Diencephalon (tissue), 1 donor: ENCODE data around the gene APOBEC3A. TPM values are rescaled to one million over a fixed set of nuclear protein-coding genes. Genes with fewer than 3 reads are reported as not detected.

Source experiments
- total RNA-seq: library from RNA; depleted of rRNA; stranded (reverse); fragments of >200 nt; gene quantifications from one replicate; pipeline ENCODE4 v1.2.3, GENCODE V29; 2014

Gene APOBEC3A
- total RNA-seq = not detected

DNA sequence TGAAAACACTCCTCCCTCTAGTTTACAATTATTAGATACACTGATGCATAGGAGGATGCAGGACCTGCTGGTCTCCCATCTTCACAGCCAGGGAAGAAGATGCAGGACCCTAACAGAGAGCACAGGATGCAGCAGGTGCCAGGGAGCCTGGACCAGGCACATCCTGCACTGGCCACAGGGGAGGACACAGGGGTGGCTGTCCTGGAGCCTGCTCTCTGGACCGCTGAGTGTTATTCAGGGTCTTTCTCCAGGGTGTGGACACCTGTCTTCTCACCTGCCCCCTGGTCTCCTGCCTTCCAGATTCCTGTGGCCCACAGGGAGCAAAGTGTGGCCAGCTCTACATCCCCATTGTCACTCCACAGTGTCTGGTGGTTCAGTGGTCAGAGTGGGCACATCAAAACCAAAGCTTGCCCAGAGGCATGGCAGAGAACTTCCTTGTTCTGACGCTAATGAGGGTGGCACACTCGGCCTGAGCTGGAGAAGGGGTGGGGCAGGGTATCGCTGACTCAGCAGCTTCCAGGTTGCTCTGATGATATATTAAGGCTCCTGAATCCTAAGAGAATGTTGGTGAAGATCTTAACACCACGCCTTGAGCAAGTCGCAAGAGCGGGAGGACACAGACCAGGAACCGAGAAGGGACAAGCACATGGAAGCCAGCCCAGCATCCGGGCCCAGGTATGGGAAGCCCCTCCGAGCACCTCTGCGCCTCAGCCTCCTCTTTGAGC lies at the start of gene APOBEC3A:
APOBEC3A (plus strand) TSS at position 564 of the 725 bp plus-strand sequence; CDS start at position 647, 83 bp downstream.

DNA sequence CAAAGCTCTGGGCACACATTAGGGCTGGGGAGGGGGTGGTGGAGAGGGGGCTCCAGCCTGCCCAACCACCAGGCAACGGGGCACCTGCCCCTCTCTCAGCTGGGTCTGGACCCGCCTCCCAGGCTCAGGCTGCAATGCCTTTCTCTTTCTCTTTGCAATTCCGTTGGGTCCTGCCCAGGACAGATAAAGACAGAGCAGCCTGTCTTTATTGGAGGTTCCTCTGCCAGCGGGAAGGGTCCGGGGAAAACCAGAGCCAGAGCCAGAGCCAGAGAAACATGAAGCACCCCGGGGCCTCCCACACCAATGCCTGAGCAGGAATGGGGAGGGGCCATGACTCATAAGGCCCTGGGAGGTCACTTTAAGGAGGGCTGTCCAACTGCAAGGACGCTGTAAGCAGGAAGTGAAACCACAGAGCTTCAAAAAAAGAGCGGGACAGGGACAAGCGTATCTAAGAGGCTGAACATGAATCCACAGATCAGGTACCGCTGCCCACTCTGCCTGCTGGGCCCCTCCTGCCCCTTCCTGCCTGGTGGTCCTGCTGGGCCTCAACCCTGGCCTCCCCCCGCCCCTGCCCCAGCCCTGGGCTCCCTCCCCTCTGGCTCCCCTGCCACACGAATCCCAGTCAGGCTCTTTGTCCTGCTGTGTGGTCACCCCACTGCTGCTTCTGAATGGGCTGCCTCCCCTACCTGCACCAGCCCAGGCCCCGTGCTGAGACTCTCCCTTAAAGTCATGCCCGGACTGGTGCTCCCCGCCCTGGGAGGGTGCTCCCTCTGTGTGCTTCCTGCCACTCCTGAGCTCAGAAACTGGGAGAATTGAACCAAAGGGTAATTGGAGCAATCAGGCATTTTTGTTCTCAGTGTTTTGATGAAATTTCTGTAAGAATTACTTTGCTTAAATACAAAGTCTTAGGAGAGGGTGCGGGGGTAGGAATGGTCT lies 24.9 kb downstream of the APOBEC3A start, which contains the start of gene APOBEC3B:
APOBEC3B (plus strand) TSS at position 356 of the 936 bp plus-strand sequence; CDS start at position 463, 107 bp downstream.

Other genes starting within 250 kb of the APOBEC3A start
- 52.6 TPM for gene SUN2, start 201.6 kb upstream of the APOBEC3A start, total RNA-seq
- 16.1 TPM for gene DNAL4, start 163.5 kb upstream of the APOBEC3A start, total RNA-seq
- gene NPTXR, start 113.6 kb upstream of the APOBEC3A start, total RNA-seq = 64.6 TPM
- 65.3 TPM for gene CBX6, start 85.4 kb upstream of the APOBEC3A start, total RNA-seq
- gene APOBEC3B, start 24.7 kb downstream of the APOBEC3A start, total RNA-seq = not detected
- gene APOBEC3C, start 56.6 kb downstream of the APOBEC3A start, total RNA-seq = 0.92 TPM
- not detected for gene APOBEC3D, start 63.5 kb downstream of the APOBEC3A start, total RNA-seq
- 1.2 TPM for gene APOBEC3F, start 83.3 kb downstream of the APOBEC3A start, total RNA-seq
- gene APOBEC3G, start 119.7 kb downstream of the APOBEC3A start, total RNA-seq = 1.6 TPM
- gene APOBEC3H, start 139.6 kb downstream of the APOBEC3A start, total RNA-seq = not detected
- gene CBX7, start 195.1 kb downstream of the APOBEC3A start, total RNA-seq = 9.0 TPM